ENCODE results near the gene STXBP4. TPM values are rescaled to one million over a fixed set of nuclear protein-coding genes. Genes with fewer than 3 reads are reported as not detected.
A peak's percentile ranks its signal among the peaks of the same experiment; 100 is the strongest.

The STXBP4 gene
- total RNA-seq, 1 donor from 2014 or later: 2.1 TPM

- no peak overlapping the region for H3K4me3 ChIP-seq (ENCODE audit: low read depth, low read length)
- H3K36me3 ChIP-seq (ENCODE audit: control insufficient read depth, insufficient read depth, low read length): no peaks in the 10 kb centered on the region
- no peak for FAIRE-seq
- no peak for TF ChIP-seq CTCF (IDR thresholded peaks at IDR 0.05; ENCODE audit: insufficient read depth, low read length, severe bottlenecking)
- H3K27me3 ChIP-seq (ENCODE audit: control insufficient read depth, insufficient read depth, low read length): no peaks in the 10 kb centered on the region
- DNase-seq (ENCODE audit: low read depth): no peak
Observed at GRCh38 chr17:55149485-55149884, 180.9 kb downstream of the STXBP4 start.

GRCh38 chr17:55152236-55152635 is 183.7 kb downstream of the STXBP4 start:
- FAIRE-seq: no peak
- no peaks in the 10 kb centered on the region for H3K27me3 ChIP-seq (ENCODE audit: control insufficient read depth, insufficient read depth, low read length)
- no peak for TF ChIP-seq CTCF (IDR thresholded peaks at IDR 0.05; ENCODE audit: insufficient read depth, low read length, severe bottlenecking)
- DNase-seq (ENCODE audit: low read depth): peak; percentile 49
- H3K4me3 ChIP-seq (ENCODE audit: low read depth, low read length): no peak overlapping the region
- H3K36me3 ChIP-seq (ENCODE audit: control insufficient read depth, insufficient read depth, low read length): no peaks in the 10 kb centered on the region

GRCh38 chr17:55154101-55154500 is 185.5 kb downstream of the STXBP4 start:
- TF ChIP-seq CTCF (IDR thresholded peaks at IDR 0.05; ENCODE audit: insufficient read depth, low read length, severe bottlenecking): no peak
- Histone ChIP-seq H3K27me3 (ENCODE audit: control insufficient read depth, insufficient read depth, low read length) (no peaks in the 10 kb centered on the region), H3K4me3 (ENCODE audit: low read depth, low read length) (no peak overlapping the region), H3K36me3 (ENCODE audit: control insufficient read depth, insufficient read depth, low read length) (no peaks in the 10 kb centered on the region)
- no peak for FAIRE-seq
- DNase-seq (ENCODE audit: low read depth): no peak

- Histone ChIP-seq H3K36me3 (ENCODE audit: control insufficient read depth, insufficient read depth, low read length) (peaks cover 2% of the 10 kb centered on the region), H3K4me3 (ENCODE audit: low read depth, low read length) (no peak overlapping the region), H3K27me3 (ENCODE audit: control insufficient read depth, insufficient read depth, low read length) (no peaks in the 10 kb centered on the region)
- FAIRE-seq: no peak
- no peak for TF ChIP-seq CTCF (IDR thresholded peaks at IDR 0.05; ENCODE audit: insufficient read depth, low read length, severe bottlenecking)
- no peak for DNase-seq (ENCODE audit: low read depth)
Observed at GRCh38 chr17:55155856-55156560, 187.4 kb downstream of the STXBP4 start.

GRCh38 chr17:55157165-55157564 is 188.6 kb downstream of the STXBP4 start:
- FAIRE-seq: no peak
- no peak overlapping the region for H3K4me3 ChIP-seq (ENCODE audit: low read depth, low read length)
- no peak for TF ChIP-seq CTCF (IDR thresholded peaks at IDR 0.05; ENCODE audit: insufficient read depth, low read length, severe bottlenecking)
- peak; percentile 25 for DNase-seq (ENCODE audit: low read depth)
- H3K36me3 ChIP-seq (ENCODE audit: control insufficient read depth, insufficient read depth, low read length): peaks cover 2% of the 10 kb centered on the region
- no peaks in the 10 kb centered on the region for H3K27me3 ChIP-seq (ENCODE audit: control insufficient read depth, insufficient read depth, low read length)

GRCh38 chr17:55158439-55158838 is 189.9 kb downstream of the STXBP4 start:
- TF ChIP-seq CTCF (IDR thresholded peaks at IDR 0.05; ENCODE audit: insufficient read depth, low read length, severe bottlenecking): no peak
- peak; percentile 76 for DNase-seq (ENCODE audit: low read depth)

More at GRCh38 chr17:55158439-55158838, 189.9 kb downstream of the STXBP4 start:
- H3K4me3 ChIP-seq (ENCODE audit: low read depth, low read length): no peak overlapping the region
- no peaks in the 10 kb centered on the region for H3K27me3 ChIP-seq (ENCODE audit: control insufficient read depth, insufficient read depth, low read length)
- H3K36me3 ChIP-seq (ENCODE audit: control insufficient read depth, insufficient read depth, low read length): peaks cover 2% of the 10 kb centered on the region
- FAIRE-seq: no peak
